ENCODE data around the gene TRDMT1. TPM values are rescaled to one million over a fixed set of nuclear protein-coding genes. Genes with fewer than 3 reads are reported as not detected.

Gene TRDMT1
- total RNA-seq, 3 donors from 2014 or later (not counting 1 experiment from before 2014, with no cell fraction given) = 11.0 to 21.8 (median 14.4) TPM

DNA sequence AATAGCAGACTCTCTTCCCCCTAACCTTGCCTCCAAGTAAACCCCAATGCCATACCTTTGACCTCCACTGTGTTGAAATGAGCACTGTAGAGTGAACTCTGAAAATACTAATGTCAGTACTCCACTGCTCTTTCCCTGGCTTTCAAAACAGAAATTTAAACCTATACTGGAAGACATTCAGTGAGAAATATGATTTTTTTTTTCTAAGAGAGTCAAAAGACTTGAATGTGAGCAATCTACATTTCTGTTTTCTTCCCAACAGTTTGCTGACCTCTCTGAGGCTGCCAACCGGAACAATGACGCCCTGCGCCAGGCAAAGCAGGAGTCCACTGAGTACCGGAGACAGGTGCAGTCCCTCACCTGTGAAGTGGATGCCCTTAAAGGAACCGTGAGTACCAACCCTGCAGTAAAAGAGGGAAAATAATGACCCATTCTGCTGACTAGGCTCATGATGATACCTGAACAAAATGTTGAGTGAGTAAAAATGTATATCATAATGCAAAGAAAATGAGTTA is 33.0 kb upstream of the TRDMT1 start:
- H3K4me1 ChIP-seq (ENCODE audit: control insufficient read depth, insufficient read depth, low read length) = peaks cover 11% of the 10 kb centered on the region
- WGBS (ENCODE audit: insufficient coverage) = 98% methylated on average over 5 of the region's 5 CpGs
- peaks cover 72% of the 10 kb centered on the region for H3K36me3 ChIP-seq (ENCODE audit: control insufficient read depth, insufficient read depth, low read length)
- no peak for ATAC-seq
- intact Hi-C loops (cut with micrococcal nuclease) = loop anchor here (5.0 to 10.0 kb wide), 2 partner anchors 47 to 270 kb away; no protein-coding TSS in a partner anchor
- H3K4me1 Mint-ChIP-seq = peaks cover 26 to 36% of the 10 kb centered on the region in 2 donors
- DNase-seq = no peak
- no peak overlapping the region for H3K4me3 ChIP-seq (ENCODE audit: low read length)
- H3K9me3 Mint-ChIP-seq = no peaks in the 10 kb centered on the region
- peak overlapping the region; percentile 56 to 86 for H3K27ac Mint-ChIP-seq
- H3K27me3 Mint-ChIP-seq (ENCODE audit: low read depth in 2 of 2) = no peaks in the 10 kb centered on the region
- no peak overlapping the region for H3K27ac ChIP-seq (ENCODE audit: low read length)
- peak overlapping the region; percentile 32 for H3K4me3 Mint-ChIP-seq
- no peaks in the 10 kb centered on the region for H3K27me3 ChIP-seq (ENCODE audit: control insufficient read depth, insufficient read depth, low read length)
- H3K9me3 ChIP-seq (ENCODE audit: control insufficient read depth, insufficient read depth, low read length) = no peaks in the 10 kb centered on the region
- TF ChIP-seq, protein P1, sequence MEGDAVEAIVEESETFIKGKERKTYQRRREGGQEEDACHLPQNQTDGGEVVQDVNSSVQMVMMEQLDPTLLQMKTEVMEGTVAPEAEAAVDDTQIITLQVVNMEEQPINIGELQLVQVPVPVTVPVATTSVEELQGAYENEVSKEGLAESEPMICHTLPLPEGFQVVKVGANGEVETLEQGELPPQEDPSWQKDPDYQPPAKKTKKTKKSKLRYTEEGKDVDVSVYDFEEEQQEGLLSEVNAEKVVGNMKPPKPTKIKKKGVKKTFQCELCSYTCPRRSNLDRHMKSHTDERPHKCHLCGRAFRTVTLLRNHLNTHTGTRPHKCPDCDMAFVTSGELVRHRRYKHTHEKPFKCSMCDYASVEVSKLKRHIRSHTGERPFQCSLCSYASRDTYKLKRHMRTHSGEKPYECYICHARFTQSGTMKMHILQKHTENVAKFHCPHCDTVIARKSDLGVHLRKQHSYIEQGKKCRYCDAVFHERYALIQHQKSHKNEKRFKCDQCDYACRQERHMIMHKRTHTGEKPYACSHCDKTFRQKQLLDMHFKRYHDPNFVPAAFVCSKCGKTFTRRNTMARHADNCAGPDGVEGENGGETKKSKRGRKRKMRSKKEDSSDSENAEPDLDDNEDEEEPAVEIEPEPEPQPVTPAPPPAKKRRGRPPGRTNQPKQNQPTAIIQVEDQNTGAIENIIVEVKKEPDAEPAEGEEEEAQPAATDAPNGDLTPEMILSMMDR (IDR thresholded peaks at IDR 0.05) = no peak
- H3K36me3 Mint-ChIP-seq = peaks cover 25% of the 10 kb centered on the region

DNA sequence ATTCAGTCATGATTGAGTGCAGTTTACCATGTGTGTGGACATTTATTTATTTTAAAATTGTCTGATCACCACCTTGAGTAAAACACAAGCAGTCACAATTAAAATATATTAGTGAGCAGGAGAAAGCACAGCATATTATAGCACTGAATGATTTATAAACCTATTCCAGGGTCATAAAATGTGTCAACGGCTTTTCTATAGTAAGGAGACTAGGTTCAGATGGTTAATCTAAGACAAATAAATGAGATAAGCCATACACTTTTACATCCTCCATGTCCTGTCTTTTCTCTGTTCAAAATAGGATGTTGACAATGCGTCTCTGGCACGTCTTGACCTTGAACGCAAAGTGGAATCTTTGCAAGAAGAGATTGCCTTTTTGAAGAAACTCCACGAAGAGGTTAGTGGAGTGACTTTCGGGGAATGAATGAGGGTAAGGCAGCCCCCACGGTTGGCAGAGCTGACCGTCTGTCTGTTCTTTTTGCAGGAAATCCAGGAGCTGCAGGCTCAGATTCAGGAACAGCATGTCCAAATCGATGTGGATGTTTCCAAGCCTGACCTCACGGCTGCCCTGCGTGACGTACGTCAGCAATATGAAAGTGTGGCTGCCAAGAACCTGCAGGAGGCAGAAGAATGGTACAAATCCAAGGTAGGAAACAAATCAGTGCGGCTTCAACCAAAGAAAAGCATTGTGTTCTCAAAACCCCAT is 32.0 kb upstream of the TRDMT1 start:
- no peak overlapping the region for H3K4me3 ChIP-seq (ENCODE audit: low read length)
- H3K4me1 ChIP-seq (ENCODE audit: control insufficient read depth, insufficient read depth, low read length) = peaks cover 11% of the 10 kb centered on the region
- TF ChIP-seq, protein P1 (IDR thresholded peaks at IDR 0.05) = no peak
- H3K27ac ChIP-seq (ENCODE audit: low read length) = no peak overlapping the region
- Mint-ChIP-seq H3K4me1 (peaks cover 36% of the 10 kb centered on the region in 2 donors), H3K9me3 (no peaks in the 10 kb centered on the region), H3K27ac (peak overlapping the region in 1 of 2 donors; percentile 61), H3K36me3 (peaks cover 25% of the 10 kb centered on the region), H3K27me3 (ENCODE audit: low read depth in 2 of 2) (no peaks in the 10 kb centered on the region), H3K4me3 (no peak overlapping the region)
- peaks cover 71% of the 10 kb centered on the region for H3K36me3 ChIP-seq (ENCODE audit: control insufficient read depth, insufficient read depth, low read length)
- no peaks in the 10 kb centered on the region for H3K9me3 ChIP-seq (ENCODE audit: control insufficient read depth, insufficient read depth, low read length)
- intact Hi-C loops (cut with micrococcal nuclease) = loop anchor here (5.0 to 10.0 kb wide), 2 partner anchors 46 to 271 kb away; no protein-coding TSS in a partner anchor
- H3K27me3 ChIP-seq (ENCODE audit: control insufficient read depth, insufficient read depth, low read length) = no peaks in the 10 kb centered on the region
- WGBS (ENCODE audit: insufficient coverage) = 97% methylated on average over 13 of the region's 14 CpGs
- ATAC-seq = no peak
- DNase-seq = no peak

DNA sequence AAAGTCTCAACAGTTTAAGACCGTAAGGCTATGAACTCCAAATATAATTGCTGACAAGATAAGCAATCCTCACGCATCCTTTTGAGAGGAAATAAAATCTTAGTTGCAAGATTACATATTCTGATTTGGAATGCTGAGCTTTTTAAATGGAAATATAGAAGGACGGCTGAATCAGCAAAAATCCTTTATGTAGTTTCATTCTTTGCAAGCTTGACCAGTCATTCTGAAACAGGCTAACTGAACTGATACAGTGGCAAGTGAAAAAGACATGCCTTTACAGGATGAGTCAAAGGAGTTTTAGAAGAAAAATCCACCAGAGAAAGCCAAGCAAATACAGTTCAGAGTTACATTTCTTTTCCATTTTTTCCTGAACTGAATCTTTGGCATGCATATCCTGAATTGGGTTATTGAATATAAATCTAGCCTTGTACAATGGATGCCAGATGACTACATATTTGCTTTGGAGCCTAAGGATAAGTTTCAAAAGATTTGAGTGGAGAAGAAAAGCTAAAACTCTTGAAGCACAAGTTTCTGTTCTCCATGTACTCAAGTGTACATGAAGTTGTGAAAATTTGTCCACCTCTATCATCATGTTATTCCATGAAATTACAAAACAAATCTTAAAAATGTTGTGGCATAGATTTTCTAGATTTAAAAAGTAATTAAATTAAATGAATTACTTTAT is 30.9 kb upstream of the TRDMT1 start:
- DNase-seq = no peak
- H3K9me3 ChIP-seq (ENCODE audit: control insufficient read depth, insufficient read depth, low read length) = no peaks in the 10 kb centered on the region
- H3K9me3 Mint-ChIP-seq = no peaks in the 10 kb centered on the region
- H3K36me3 ChIP-seq (ENCODE audit: control insufficient read depth, insufficient read depth, low read length) = peaks cover 61% of the 10 kb centered on the region
- peaks cover 25% of the 10 kb centered on the region for H3K36me3 Mint-ChIP-seq
- WGBS (ENCODE audit: insufficient coverage) = 86% methylated on average over 2 of the region's 3 CpGs
- intact Hi-C loops (cut with micrococcal nuclease) = loop anchor here (5.0 to 10.0 kb wide), 2 partner anchors 45 to 272 kb away; no protein-coding TSS in a partner anchor
- H3K4me1 Mint-ChIP-seq = peaks cover 43 to 47% of the 10 kb centered on the region in 2 donors
- H3K4me3 ChIP-seq (ENCODE audit: low read length) = no peak overlapping the region
- peak overlapping the region in 1 of 2 donors; percentile 96 for H3K27ac Mint-ChIP-seq
- H3K27me3 Mint-ChIP-seq (ENCODE audit: low read depth in 2 of 2) = no peaks in the 10 kb centered on the region
- peaks cover 11% of the 10 kb centered on the region for H3K4me1 ChIP-seq (ENCODE audit: control insufficient read depth, insufficient read depth, low read length)
- TF ChIP-seq, protein P1 (IDR thresholded peaks at IDR 0.05) = no peak
- H3K27me3 ChIP-seq (ENCODE audit: control insufficient read depth, insufficient read depth, low read length) = no peaks in the 10 kb centered on the region
- H3K27ac ChIP-seq (ENCODE audit: low read length) = no peak overlapping the region
- peak overlapping the region; percentile 6 for H3K4me3 Mint-ChIP-seq
- no peak for ATAC-seq
